CD4-positive, alpha-beta T cell (primary cell): ENCODE measurements around the gene RRH. TPM values are rescaled to one million over a fixed set of nuclear protein-coding genes. Genes with fewer than 3 reads are reported as not detected.

Source experiments
- ATAC-seq: fragments of 200-7000 bp; cut with Tn5 transposase; one replicate; pipeline ENCODE4 v1.10.0; 2022; ENCODE audit warnings: mild to moderate bottlenecking; ENCODE audit not compliant: poor library complexity
- CTCF ChIA-PET: fragments of 350-600 bp; sonication (Branson Sonifier 250); formaldehyde crosslinking; loops from one replicate; lab custom pipeline; 2021; ENCODE audit warnings: antibody characterized with exemption, inconsistent platforms; lab: Charles Lee
- POLR2A ChIA-PET: fragments of 350-600 bp; sonication (Branson Sonifier 250); formaldehyde crosslinking; loops from one replicate; lab custom pipeline; 2021; ENCODE audit warnings: antibody characterized with exemption, inconsistent platforms; lab: Charles Lee
- DNase-seq, 14 experiments: peaks; one replicate each; pipeline ENCODE4 v3.0.0-alpha.2; 2013 to 2020; ENCODE audit warnings: mixed read lengths in 2 of 14
- H3K27ac ChIP-seq, 2 donors: one replicate each; pipeline versions ENCODE4 v1.5.1 to v1.7.0; 2013; ENCODE audit warnings: low read length in 2 of 2, low read depth in 1 of 2, mild to moderate bottlenecking in 1 of 2
- H3K27me3 ChIP-seq, 2 experiments: 1 replicate in 1 of 2; 2 replicates in 1 of 2; pipeline versions ENCODE4 v1.6.1 to v1.7.0; 2013; ENCODE audit warnings: low read length in 2 of 2, control low read depth in 1 of 2, mild to moderate bottlenecking in 1 of 2, moderate library complexity in 1 of 2; ENCODE audit not compliant: insufficient read depth in 2 of 2, control insufficient read depth in 1 of 2
- H3K36me3 ChIP-seq: one replicate; pipeline ENCODE4 v1.6.1; 2013; ENCODE audit warnings: low read length, control low read depth; ENCODE audit not compliant: insufficient read depth
- H3K4me1 ChIP-seq: one replicate; pipeline ENCODE4 v1.6.1; 2013; ENCODE audit warnings: low read length, control low read depth; ENCODE audit not compliant: insufficient read depth
- H3K4me3 ChIP-seq: one replicate; pipeline ENCODE4 v1.5.1; 2013; ENCODE audit warnings: mild to moderate bottlenecking, low read length, moderate library complexity
- H3K9me3 ChIP-seq, 2 experiments: 1 replicate in 1 of 2; 2 replicates in 1 of 2; pipeline versions ENCODE4 v1.6.1 to v1.7.0; 2013; ENCODE audit warnings: low read length in 2 of 2, mild to moderate bottlenecking in 2 of 2, control low read depth in 1 of 2, moderate library complexity in 1 of 2; ENCODE audit not compliant: control insufficient read depth in 1 of 2, insufficient read depth in 1 of 2
- H3K27ac Mint-ChIP-seq: one replicate; pipeline ENCODE4 v1.8.0; 2020; ENCODE audit warnings: mixed read lengths
- H3K27me3 Mint-ChIP-seq: one replicate; pipeline ENCODE4 v1.8.0; 2021; ENCODE audit warnings: mixed read lengths
- H3K36me3 Mint-ChIP-seq: one replicate; pipeline ENCODE4 v1.8.0; 2021; ENCODE audit warnings: low read depth, mixed read lengths
- H3K4me1 Mint-ChIP-seq: one replicate; pipeline ENCODE4 v1.8.0; 2021; ENCODE audit warnings: low read depth, mixed read lengths
- H3K4me3 Mint-ChIP-seq: one replicate; pipeline ENCODE4 v1.8.0; 2020; ENCODE audit warnings: mild to moderate bottlenecking, mixed read lengths
- H3K9me3 Mint-ChIP-seq: one replicate; pipeline ENCODE4 v1.8.0; 2020; ENCODE audit warnings: mixed read lengths
- CTCF ChIP-seq: fragments of 200-600 bp; IDR thresholded peaks from one replicate; pipeline ENCODE4 v1.8.0; 2022; ENCODE audit warnings: antibody characterized with exemption, mild to moderate bottlenecking
- intact Hi-C, 2 experiments: fragments of 100-400 bp; cut with DNase I in 1 of 2; cut with micrococcal nuclease in 1 of 2; formaldehyde crosslinking; loops; one replicate each; pipeline versions ENCODE4 v1.15.1 to v1.9.0; 2023 to 2025; cut with DNase I, micrococcal nuclease
- total RNA-seq, 174 experiments: library from RNA in 2 of 174; stranded (reverse) in 2 of 174; gene quantifications; one replicate each; pipeline ENCODE4 v1.2.3 and lab custom pipeline; 2021 to 2026

RRH gene
- total RNA-seq, 2 experiments from 2014 or later: not detected

GRCh38 chr4:109787807-109788206, 40.0 kb upstream of the RRH start:
- Mint-ChIP-seq H3K27me3 (no peaks in the 10 kb centered on the region), H3K4me3 (no peak overlapping the region), H3K27ac (no peak overlapping the region), H3K36me3 (no peaks in the 10 kb centered on the region), H3K9me3 (no peaks in the 10 kb centered on the region), H3K4me1 (no peaks in the 10 kb centered on the region)
- intact Hi-C loops: no loop called here
- no peak for ATAC-seq
- CTCF ChIA-PET: no interaction called here
- Histone ChIP-seq H3K27ac (no peak overlapping the region), H3K4me1 (no peaks in the 10 kb centered on the region), H3K36me3 (no peaks in the 10 kb centered on the region), H3K27me3 (no peaks in the 10 kb centered on the region), H3K9me3 (no peaks in the 10 kb centered on the region), H3K4me3 (no peak overlapping the region)
- TF ChIP-seq CTCF: no peak
- POLR2A ChIA-PET: no interaction called here
- no peak for DNase-seq

GRCh38 chr4:109795059-109795458, 32.7 kb upstream of the RRH start:
- H3K27me3 ChIP-seq: no peaks in the 10 kb centered on the region
- Mint-ChIP-seq H3K4me1 (no peaks in the 10 kb centered on the region), H3K4me3 (no peak overlapping the region), H3K27ac (no peak overlapping the region), H3K9me3 (peaks cover 12% of the 10 kb centered on the region), H3K36me3 (no peaks in the 10 kb centered on the region), H3K27me3 (peaks cover 6% of the 10 kb centered on the region)
- CTCF ChIA-PET: no interaction called here
- H3K9me3 ChIP-seq: peaks cover 8 to 21% of the 10 kb centered on the region in 2 experiments
- ATAC-seq: no peak
- TF ChIP-seq CTCF: no peak
- POLR2A ChIA-PET: no interaction called here
- H3K27ac ChIP-seq: no peak overlapping the region
- no peaks in the 10 kb centered on the region for H3K36me3 ChIP-seq
- H3K4me1 ChIP-seq: no peaks in the 10 kb centered on the region
- no peak overlapping the region for H3K4me3 ChIP-seq
- intact Hi-C loops: no loop called here
- DNase-seq: no peak

DNA sequence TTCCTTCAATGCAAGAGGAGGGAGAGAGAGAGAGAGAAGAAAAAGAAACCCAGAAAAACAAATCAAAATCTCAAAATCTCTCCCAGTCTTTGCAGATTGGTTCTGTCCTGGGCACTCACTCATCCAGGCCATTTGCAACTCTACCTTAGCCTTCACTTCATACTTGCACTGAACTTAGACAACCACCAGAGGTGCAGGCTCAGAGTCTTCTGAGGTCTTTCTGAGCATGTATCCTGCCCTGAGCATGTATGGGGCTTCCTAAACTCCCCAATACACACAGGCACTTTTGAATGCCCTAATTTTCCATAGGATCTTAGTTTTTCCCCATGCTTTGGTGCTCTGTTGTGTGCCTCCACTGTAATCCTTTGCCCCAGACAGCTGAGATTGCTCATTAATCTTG, 28.9 kb upstream of the RRH start:
- H3K36me3 ChIP-seq: no peaks in the 10 kb centered on the region
- Mint-ChIP-seq H3K27me3 (peaks cover 4% of the 10 kb centered on the region), H3K27ac (no peak overlapping the region), H3K4me1 (no peaks in the 10 kb centered on the region), H3K4me3 (no peak overlapping the region), H3K9me3 (peaks cover 12% of the 10 kb centered on the region), H3K36me3 (no peaks in the 10 kb centered on the region)
- no peak for TF ChIP-seq CTCF
- H3K4me1 ChIP-seq: no peaks in the 10 kb centered on the region
- POLR2A ChIA-PET: no interaction called here
- H3K27ac ChIP-seq: no peak overlapping the region
- intact Hi-C loops: no loop called here
- CTCF ChIA-PET: no interaction called here
- ATAC-seq (no peak), DNase-seq (no peak)
- peaks cover 8 to 16% of the 10 kb centered on the region in 2 experiments for H3K9me3 ChIP-seq
- no peaks in the 10 kb centered on the region for H3K27me3 ChIP-seq
- no peak overlapping the region for H3K4me3 ChIP-seq
